Stomach smooth muscle (tissue), 2 donors: ENCODE measurements around the gene NUS1.
"Not testable (repeated sequence)": the region's sequence is repeated elsewhere in the genome, so short reads cannot be mapped to it uniquely, and the experiment has no call there.

ENCODE experiments used
- H3K27ac ChIP-seq: one replicate; pipeline ENCODE4 v1.7.0; 2013; ENCODE audit warnings: mild to moderate bottlenecking, low read length, inconsistent platforms
- H3K27me3 ChIP-seq, 2 donors: one replicate each; pipeline ENCODE4 v1.7.0; 2013; ENCODE audit warnings: low read length in 2 of 2; ENCODE audit not compliant: insufficient read depth in 2 of 2, control insufficient read depth in 1 of 2
- H3K36me3 ChIP-seq, 2 donors: one replicate each; pipeline ENCODE4 v1.7.0; 2013; ENCODE audit warnings: low read length in 2 of 2; ENCODE audit not compliant: control insufficient read depth in 2 of 2, insufficient read depth in 2 of 2
- H3K4me1 ChIP-seq: one replicate; pipeline ENCODE4 v1.7.0; 2013; ENCODE audit warnings: low read length; ENCODE audit not compliant: control insufficient read depth, insufficient read depth
- H3K4me3 ChIP-seq, 2 donors: one replicate each; pipeline ENCODE4 v1.7.0; 2013; ENCODE audit warnings: low read length in 2 of 2
- H3K9ac ChIP-seq, 2 donors: one replicate each; pipeline ENCODE4 v1.7.0; 2013; ENCODE audit warnings: low read length in 2 of 2, mild to moderate bottlenecking in 1 of 2
- H3K9me3 ChIP-seq, 2 donors: one replicate each; pipeline ENCODE4 v1.7.0; 2013; ENCODE audit warnings: low read length in 2 of 2; ENCODE audit not compliant: control insufficient read depth in 2 of 2
- donor health status: healthy.
- donor health status: Pancreatic carcinoma.

The NUS1 gene

GRCh38 chr6:117675658-117676301, 511 bp downstream of the NUS1 start:
- Histone ChIP-seq H3K9ac (peak overlapping the region; percentile 72 to 74), H3K4me1 (peaks cover 14% of the 10 kb centered on the region), H3K4me3 (peak overlapping the region; percentile 69 to 85)
- H3K9me3 ChIP-seq, H3K27me3 ChIP-seq, H3K36me3 ChIP-seq, H3K27ac ChIP-seq: not testable (repeated sequence)

GRCh38 chr6:117676577-117677218, 1.4 kb downstream of the NUS1 start:
- Histone ChIP-seq H3K9ac (no peak overlapping the region), H3K4me3 (peak overlapping the region; percentile 38 to 85), H3K9me3 (no peaks in the 10 kb centered on the region), H3K4me1 (peaks cover 14% of the 10 kb centered on the region), H3K36me3 (no peaks in the 10 kb centered on the region), H3K27me3 (no peaks in the 10 kb centered on the region), H3K27ac (no peak overlapping the region)

- Histone ChIP-seq H3K27me3 (no peaks in the 10 kb centered on the region), H3K9me3 (no peaks in the 10 kb centered on the region), H3K9ac (no peak overlapping the region), H3K4me1 (peaks cover 14% of the 10 kb centered on the region), H3K27ac (no peak overlapping the region), H3K36me3 (no peaks in the 10 kb centered on the region), H3K4me3 (peak overlapping the region in 1 of 2 donors; percentile 38)
Measured at GRCh38 chr6:117677553-117678141, 2.4 kb downstream of the NUS1 start.

GRCh38 chr6:117681162-117681741, 6.0 kb downstream of the NUS1 start:
- no peaks in the 10 kb centered on the region for H3K9me3 ChIP-seq
- no peaks in the 10 kb centered on the region for H3K36me3 ChIP-seq
- H3K4me1 ChIP-seq, result peaks cover 4% of the 10 kb centered on the region
- H3K27me3 ChIP-seq, result no peaks in the 10 kb centered on the region
- H3K4me3 ChIP-seq, result no peak overlapping the region
- no peak overlapping the region for H3K9ac ChIP-seq
- no peak overlapping the region for H3K27ac ChIP-seq

- no peaks in the 10 kb centered on the region for H3K4me1 ChIP-seq
- no peaks in the 10 kb centered on the region for H3K9me3 ChIP-seq
- no peak overlapping the region for H3K27ac ChIP-seq
- no peak overlapping the region for H3K9ac ChIP-seq
- no peaks in the 10 kb centered on the region for H3K36me3 ChIP-seq
- no peak overlapping the region for H3K4me3 ChIP-seq
- no peaks in the 10 kb centered on the region for H3K27me3 ChIP-seq
Measured at GRCh38 chr6:117684749-117685148, 9.5 kb downstream of the NUS1 start.

GRCh38 chr6:117685359-117685758, 10.1 kb downstream of the NUS1 start:
- H3K27me3 ChIP-seq, result no peaks in the 10 kb centered on the region
- no peaks in the 10 kb centered on the region for H3K9me3 ChIP-seq
- H3K36me3 ChIP-seq, result no peaks in the 10 kb centered on the region
- H3K27ac ChIP-seq, result no peak overlapping the region
- no peak overlapping the region for H3K4me3 ChIP-seq
- no peak overlapping the region for H3K9ac ChIP-seq
- no peaks in the 10 kb centered on the region for H3K4me1 ChIP-seq

- Histone ChIP-seq H3K9ac (no peak overlapping the region), H3K27ac (no peak overlapping the region), H3K4me1 (no peaks in the 10 kb centered on the region), H3K27me3 (no peaks in the 10 kb centered on the region), H3K9me3 (no peaks in the 10 kb centered on the region), H3K36me3 (no peaks in the 10 kb centered on the region), H3K4me3 (no peak overlapping the region)
Measured at GRCh38 chr6:117687021-117687648, 11.9 kb downstream of the NUS1 start.

GRCh38 chr6:117689584-117689983, 14.3 kb downstream of the NUS1 start:
- H3K27ac ChIP-seq, H3K9ac ChIP-seq, H3K27me3 ChIP-seq, H3K36me3 ChIP-seq, H3K4me3 ChIP-seq, H3K4me1 ChIP-seq, H3K9me3 ChIP-seq: not testable (repeated sequence)

- H3K9me3 ChIP-seq, result no peaks in the 10 kb centered on the region
- peaks cover 10 to 19% of the 10 kb centered on the region in 2 donors for H3K36me3 ChIP-seq
- no peaks in the 10 kb centered on the region for H3K27me3 ChIP-seq
- no peak overlapping the region for H3K4me3 ChIP-seq
- H3K27ac ChIP-seq, result no peak overlapping the region
- no peak overlapping the region for H3K9ac ChIP-seq
- no peaks in the 10 kb centered on the region for H3K4me1 ChIP-seq
Measured at GRCh38 chr6:117706504-117706903, 31.2 kb downstream of the NUS1 start.

- H3K36me3 ChIP-seq, result peaks cover 10 to 17% of the 10 kb centered on the region in 2 donors
- H3K9me3 ChIP-seq, H3K4me1 ChIP-seq, H3K27me3 ChIP-seq, H3K27ac ChIP-seq, H3K4me3 ChIP-seq, H3K9ac ChIP-seq: not testable (repeated sequence)
Measured at GRCh38 chr6:117706936-117707509, 31.8 kb downstream of the NUS1 start.
